ACHN (cell line): ENCODE results near the gene PLXNA4.

Experiments
- DNase-seq: peaks from one replicate; pipeline ENCODE4 v3.0.0-alpha.2; 2015
- in situ Hi-C: cut with HindIII; loops from 2 replicates; pipeline ENCODE4 v1.10.0; 2017; ENCODE audit warnings: low sequenced_read_pairs, low pct_ligation_motif_present, low pct_unique_long_range_greater_than_20kb

The PLXNA4 gene

GRCh38 chr7:132205509-132205908, 370.8 kb downstream of the PLXNA4 start:
- DNase-seq, result no peak
- in situ Hi-C loops, result no loop called here

- in situ Hi-C loops, result no loop called here
Observed at GRCh38 chr7:132203021-132203420, 373.2 kb downstream of the PLXNA4 start.

GRCh38 chr7:132202541-132202940, 373.7 kb downstream of the PLXNA4 start:
- DNase-seq, result no peak
- in situ Hi-C loops, result no loop called here

More at GRCh38 chr7:132203021-132203420, 373.2 kb downstream of the PLXNA4 start:
- no peak for DNase-seq

- no peak for DNase-seq
- in situ Hi-C loops, result no loop called here
Observed at GRCh38 chr7:132200141-132200540, 376.1 kb downstream of the PLXNA4 start.

DNA sequence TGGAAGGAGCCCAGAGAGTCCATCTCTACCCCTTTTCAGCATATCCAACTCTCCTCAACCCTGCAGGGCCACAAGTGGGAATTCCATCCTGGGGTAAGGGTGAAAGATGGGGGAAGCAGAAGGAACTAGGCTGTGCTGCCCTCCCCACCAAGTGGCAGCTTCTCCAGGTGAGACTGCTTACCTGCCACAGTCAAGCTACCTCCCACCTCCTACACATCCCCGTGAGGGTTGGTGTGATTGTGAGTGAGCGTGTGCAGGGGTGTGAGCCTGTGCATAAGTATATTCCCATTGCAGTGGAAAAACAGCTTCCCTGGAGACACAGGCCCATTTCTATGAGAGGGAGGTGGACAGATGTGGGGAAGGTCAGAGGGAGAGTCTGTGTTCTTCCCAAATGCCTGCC, 376.6 kb downstream of the PLXNA4 start:
- in situ Hi-C loops, result no loop called here

GRCh38 chr7:132197772-132198171, 378.5 kb downstream of the PLXNA4 start:
- DNase-seq, result no peak
- in situ Hi-C loops, result no loop called here

More for the DNA sequence above, 376.6 kb downstream of the PLXNA4 start:
- DNase-seq, result no peak

DNA sequence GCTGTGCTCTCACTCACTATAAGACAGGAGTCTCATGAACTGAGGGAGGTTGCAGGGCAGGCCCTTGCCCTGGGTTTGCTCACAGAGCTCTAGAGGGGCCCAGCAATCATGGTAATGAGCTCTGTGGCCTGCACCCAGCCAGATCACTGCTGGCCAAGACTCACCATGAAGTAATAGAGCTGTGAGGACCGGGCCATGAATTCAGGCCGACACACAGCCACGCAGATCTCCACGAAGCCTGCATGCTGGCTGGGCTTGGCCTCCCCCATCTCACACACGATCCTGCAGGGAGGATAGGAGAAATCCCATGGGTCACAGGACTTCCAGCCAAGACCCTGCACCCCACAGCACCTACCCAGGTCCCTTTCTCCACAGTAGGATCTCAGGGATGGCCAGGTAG, 382.4 kb downstream of the PLXNA4 start:
- no peak for DNase-seq
- in situ Hi-C loops, result no loop called here

DNA sequence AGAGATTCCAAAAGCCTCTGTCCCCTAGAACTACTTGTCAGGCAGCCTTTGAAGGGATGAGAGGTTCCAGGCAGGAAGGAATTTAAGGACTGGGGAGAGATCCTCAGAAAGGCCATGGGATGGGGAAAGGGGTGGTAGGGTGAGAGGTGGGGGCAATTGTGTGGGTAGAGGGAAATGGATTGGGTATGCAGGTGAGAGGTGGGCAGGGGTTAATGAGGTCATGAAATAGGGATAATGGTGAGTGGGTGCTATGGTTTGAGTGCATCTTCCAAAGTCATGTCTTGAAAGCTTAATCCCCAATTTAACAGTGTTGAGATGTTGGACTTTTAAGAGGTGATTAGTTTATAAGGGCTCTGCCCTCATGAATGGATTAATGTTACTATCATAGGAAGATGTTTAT, 383.5 kb downstream of the PLXNA4 start:
- no peak for DNase-seq
- in situ Hi-C loops, result no loop called here

GRCh38 chr7:132191418-132191817, 384.9 kb downstream of the PLXNA4 start:
- no peak for DNase-seq
- in situ Hi-C loops, result no loop called here

DNA sequence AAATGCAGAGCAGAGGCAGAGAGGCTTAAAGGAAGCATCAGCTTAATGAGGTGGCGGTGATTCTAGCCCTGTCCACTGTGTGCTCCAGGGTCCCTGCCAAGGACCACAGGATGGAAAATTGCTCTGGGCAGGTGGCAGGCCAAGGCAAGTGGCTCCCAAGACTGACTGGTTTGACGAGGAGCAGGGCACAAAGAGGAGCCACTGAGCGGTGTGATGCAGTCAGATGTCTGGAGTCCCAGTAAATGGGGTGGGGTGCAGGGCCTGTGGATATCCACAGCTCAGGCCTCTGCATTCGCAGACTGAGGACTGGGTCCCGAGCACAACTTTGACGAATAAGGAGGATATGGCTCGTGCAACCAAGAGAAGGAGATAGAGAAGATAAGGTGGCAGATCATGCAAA, 385.6 kb downstream of the PLXNA4 start:
- in situ Hi-C loops, result no loop called here
- DNase-seq, result no peak

DNA sequence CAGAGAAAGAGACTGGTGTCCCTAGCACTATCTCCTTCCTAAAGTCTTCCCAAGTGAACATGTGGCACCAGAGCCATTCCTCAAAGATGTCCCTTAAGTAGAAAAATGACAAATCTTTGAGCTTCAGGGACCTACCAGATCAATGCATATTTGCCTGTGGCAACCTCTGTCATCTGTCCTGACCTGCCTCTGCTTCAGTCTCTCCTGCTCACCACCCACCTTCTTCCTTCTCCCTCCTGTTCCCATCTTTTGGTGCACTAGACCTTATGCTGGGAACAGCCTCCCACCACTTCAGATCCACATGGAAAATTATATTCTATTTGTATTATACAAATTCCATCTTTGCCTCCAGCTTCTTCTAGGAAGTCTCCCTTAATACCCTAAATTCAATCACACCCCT, 386.4 kb downstream of the PLXNA4 start:
- in situ Hi-C loops, result no loop called here
- no peak for DNase-seq

DNA sequence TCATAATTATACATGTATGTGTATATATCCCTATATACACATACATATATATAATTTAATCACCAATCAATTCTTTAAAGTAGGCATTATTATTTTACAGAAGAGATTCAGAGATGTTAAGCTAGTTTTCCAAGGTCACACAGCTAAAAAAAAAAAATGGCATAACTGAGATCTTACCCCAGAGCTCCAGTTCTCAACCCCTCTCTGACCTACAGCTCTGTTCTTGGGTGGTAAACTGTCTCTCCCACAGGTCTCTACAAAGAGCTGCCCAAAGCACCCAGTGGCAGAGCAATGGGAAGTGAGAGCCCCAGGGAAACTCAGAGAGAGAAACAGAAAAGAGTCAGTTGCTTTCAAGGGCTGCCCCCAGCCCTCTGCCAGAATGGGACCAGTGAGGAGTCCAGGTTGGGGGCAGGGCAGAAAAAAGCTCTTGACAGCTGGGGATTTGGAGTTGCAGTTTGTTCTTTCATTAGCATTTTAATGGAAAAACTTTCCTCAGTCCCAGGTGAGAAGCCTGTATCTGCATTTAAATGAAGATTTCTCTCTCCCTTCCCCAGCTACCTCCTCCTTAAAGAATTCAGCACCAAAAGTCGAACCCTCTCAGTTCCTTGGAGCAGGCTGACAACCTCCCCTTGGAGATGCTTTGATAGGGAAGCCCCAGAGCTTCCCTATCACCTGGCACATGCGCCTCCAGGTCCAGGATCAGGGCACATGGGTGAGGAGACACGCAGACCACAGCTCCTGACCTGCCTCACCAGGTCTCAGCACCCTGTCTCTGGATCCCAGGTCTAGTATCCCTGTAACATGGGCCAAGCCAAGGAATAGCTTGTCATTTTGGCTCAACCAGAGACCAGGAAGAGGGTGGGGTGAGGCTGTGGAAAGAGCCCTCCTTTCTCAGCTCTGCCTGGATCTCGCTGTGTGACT, 388.1 kb downstream of the PLXNA4 start:
- no peak for DNase-seq
- in situ Hi-C loops, result no loop called here

DNA sequence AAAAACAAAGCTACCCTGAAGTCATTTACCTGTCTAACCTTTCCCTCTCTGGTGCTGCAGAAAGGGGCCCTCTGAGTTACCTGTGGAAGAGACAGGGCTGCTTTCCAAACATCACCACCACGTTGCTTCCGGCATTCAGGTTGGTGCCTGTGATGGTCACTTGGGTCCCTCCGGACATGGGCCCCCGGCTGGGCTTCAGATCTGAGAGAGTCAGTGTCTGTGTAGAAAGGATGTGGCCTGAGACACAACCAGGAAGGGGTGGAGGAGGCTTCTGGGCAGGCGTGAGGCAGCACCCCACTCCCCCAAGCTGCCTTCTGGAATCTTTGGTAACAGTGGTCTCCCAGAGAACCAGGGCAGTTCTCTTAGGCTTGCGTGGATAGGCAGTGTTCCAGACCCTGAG, 388.9 kb downstream of the PLXNA4 start:
- no peak for DNase-seq
- in situ Hi-C loops, result no loop called here

DNA sequence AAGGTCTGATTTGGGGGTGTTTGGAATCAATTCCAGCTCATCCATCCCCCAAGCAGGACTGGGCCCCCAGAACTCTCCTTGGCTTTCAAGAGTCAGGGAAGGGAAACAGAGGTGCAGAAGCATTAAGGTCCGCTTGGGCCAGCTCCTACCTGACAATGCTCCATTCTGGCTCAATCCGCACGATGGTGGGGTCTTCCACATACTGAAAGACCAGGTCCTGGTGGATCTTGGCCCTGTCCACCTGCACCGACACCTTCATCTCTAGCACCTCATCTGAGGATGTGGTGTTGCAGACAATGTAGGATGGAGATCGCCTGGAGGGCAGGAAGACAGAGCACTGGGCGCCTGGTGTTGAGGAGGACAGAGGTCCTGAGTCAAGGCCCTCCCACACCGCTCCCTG, 391.1 kb downstream of the PLXNA4 start:
- in situ Hi-C loops, result no loop called here
- no peak for DNase-seq

- no peak for DNase-seq
- in situ Hi-C loops, result no loop called here
Observed at GRCh38 chr7:132183781-132184380, 392.4 kb downstream of the PLXNA4 start.

GRCh38 chr7:132182992-132183391, 393.3 kb downstream of the PLXNA4 start:
- in situ Hi-C loops, result no loop called here
- DNase-seq, result no peak

- no peak for DNase-seq
- in situ Hi-C loops, result no loop called here
Observed at GRCh38 chr7:132181946-132182685, 394.2 kb downstream of the PLXNA4 start.

GRCh38 chr7:132181371-132181770, 394.9 kb downstream of the PLXNA4 start:
- DNase-seq, result no peak
- in situ Hi-C loops, result no loop called here

GRCh38 chr7:132180481-132180880, 395.8 kb downstream of the PLXNA4 start:
- no peak for DNase-seq
- in situ Hi-C loops, result no loop called here
